Caco-2 (cell line): ENCODE measurements around the gene CAMKK1. TPM values are rescaled to one million over a fixed set of nuclear protein-coding genes. Genes with fewer than 3 reads are reported as not detected.

Experiments used
- BruUV-seq: library from RNA; stranded (reverse); fragments of 400-500 nt; replicated peaks from 2 replicates; lab custom pipeline; 2021; lab: Mats Ljungman, UMichigan
- CTCF ChIA-PET: fragments of 300-600 bp; sonication (Branson Sonifier 250); formaldehyde crosslinking; loops from one replicate; lab custom pipeline; 2022; ENCODE audit warnings: antibody characterized with exemption; lab: Charles Lee
- POLR2A ChIA-PET: fragments of 300-600 bp; sonication (Branson Sonifier 250); formaldehyde crosslinking; loops from one replicate; lab custom pipeline; 2022; ENCODE audit warnings: antibody characterized with exemption; lab: Charles Lee
- DNase-seq, 2 experiments: peaks; one replicate each; pipeline versions ENCODE4 v3.0.0 to v3.0.0-alpha.2; 2020 to 2022
- H3K27me3 ChIP-seq: replicated peaks from 2 replicates; pipeline ENCODE4 v1.6.0; 2011; ENCODE audit warnings: low read length; ENCODE audit not compliant: control insufficient read depth, insufficient read depth
- H3K36me3 ChIP-seq: 2 replicates; pipeline ENCODE4 v1.5.1; 2011; ENCODE audit warnings: low read length; ENCODE audit not compliant: control insufficient read depth, insufficient read depth
- H3K4me1 ChIP-seq: fragments of 250-450 bp; sonication (Bioruptor Pico); 2 replicates; pipeline ENCODE4 v1.5.1; 2020; ENCODE audit warnings: mild to moderate bottlenecking
- H3K4me3 ChIP-seq: 2 replicates; pipeline ENCODE4 v1.5.1; 2011; ENCODE audit warnings: low read depth, mild to moderate bottlenecking, control low read depth, low read length
- H3K9me3 ChIP-seq: fragments of 250-450 bp; sonication (Bioruptor Pico); 2 replicates; pipeline ENCODE4 v1.5.1; 2020; ENCODE audit warnings: mild to moderate bottlenecking, moderate library complexity
- H3K27ac Mint-ChIP-seq: one replicate; pipeline ENCODE4 v1.8.0; 2022; ENCODE audit warnings: mixed read lengths; ENCODE audit not compliant: unreplicated experiment
- H3K27me3 Mint-ChIP-seq: one replicate; pipeline ENCODE4 v1.8.0; 2022; ENCODE audit warnings: mixed read lengths; ENCODE audit not compliant: insufficient read depth, unreplicated experiment
- H3K36me3 Mint-ChIP-seq: one replicate; pipeline ENCODE4 v1.8.0; 2022; ENCODE audit warnings: mild to moderate bottlenecking, mixed read lengths; ENCODE audit not compliant: insufficient read depth, unreplicated experiment
- H3K4me1 Mint-ChIP-seq: one replicate; pipeline ENCODE4 v1.8.0; 2022; ENCODE audit warnings: low read depth, mixed read lengths; ENCODE audit not compliant: unreplicated experiment
- H3K4me3 Mint-ChIP-seq: one replicate; pipeline ENCODE4 v1.8.0; 2022; ENCODE audit warnings: mild to moderate bottlenecking, moderate library complexity, mixed read lengths; ENCODE audit not compliant: unreplicated experiment
- H3K9me3 Mint-ChIP-seq: one replicate; pipeline ENCODE4 v1.8.0; 2022; ENCODE audit warnings: mixed read lengths; ENCODE audit not compliant: unreplicated experiment
- intact Hi-C: fragments of 100-400 bp; cut with micrococcal nuclease; formaldehyde crosslinking; loops from one replicate; pipeline ENCODE4 v1.10.0; 2022; ENCODE audit not compliant: unreplicated experiment
- total RNA-seq: library from RNA; stranded (reverse); gene quantifications from 2 replicates; pipeline ENCODE4 v1.2.3, GENCODE V29; 2022
- TF ChIP-seq, protein P1 (sequence below), 2 experiments: fragments of 200-600 bp in 1 of 2; IDR thresholded peaks; 1 replicate in 1 of 2; 2 replicates in 1 of 2; pipeline versions ENCODE4 v1.5.1 to v1.8.0; 2011 to 2022; ENCODE audit warnings: antibody characterized with exemption in 1 of 2, control low read depth in 1 of 2, inconsistent platforms in 1 of 2, low read depth in 1 of 2, low read length in 1 of 2, mild to moderate bottlenecking in 1 of 2, moderate library complexity in 1 of 2; ENCODE audit not compliant: insufficient read depth in 1 of 2, severe bottlenecking in 1 of 2, unreplicated experiment in 1 of 2

Gene CAMKK1
- total RNA-seq, 1 experiment from 2014 or later, result 1.9 TPM

DNA sequence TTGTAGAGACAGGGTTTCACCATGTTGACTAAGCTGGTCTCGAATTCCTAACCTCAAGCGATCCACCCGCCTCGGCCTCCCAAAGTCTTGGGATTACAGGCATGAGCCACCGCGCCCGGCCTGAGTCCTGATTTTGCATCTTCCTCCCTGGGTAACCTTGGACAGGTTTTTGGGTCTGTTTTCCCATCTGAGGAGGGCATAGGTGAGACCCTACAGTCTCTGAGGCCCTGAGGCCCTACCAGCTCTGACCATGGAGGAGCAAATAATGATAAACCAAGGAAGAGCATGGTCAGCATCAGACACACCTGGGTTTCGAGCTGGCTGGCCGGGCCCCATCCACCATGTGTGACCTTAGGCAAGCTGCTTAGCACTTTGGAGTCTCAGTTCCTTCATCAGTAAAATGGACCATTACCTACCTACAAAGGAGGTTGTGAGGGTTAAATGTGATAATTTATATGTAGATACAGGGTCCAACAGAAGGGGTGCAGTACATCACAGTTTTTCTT is 45.6 kb downstream of the CAMKK1 start:
- TF ChIP-seq, protein P1, sequence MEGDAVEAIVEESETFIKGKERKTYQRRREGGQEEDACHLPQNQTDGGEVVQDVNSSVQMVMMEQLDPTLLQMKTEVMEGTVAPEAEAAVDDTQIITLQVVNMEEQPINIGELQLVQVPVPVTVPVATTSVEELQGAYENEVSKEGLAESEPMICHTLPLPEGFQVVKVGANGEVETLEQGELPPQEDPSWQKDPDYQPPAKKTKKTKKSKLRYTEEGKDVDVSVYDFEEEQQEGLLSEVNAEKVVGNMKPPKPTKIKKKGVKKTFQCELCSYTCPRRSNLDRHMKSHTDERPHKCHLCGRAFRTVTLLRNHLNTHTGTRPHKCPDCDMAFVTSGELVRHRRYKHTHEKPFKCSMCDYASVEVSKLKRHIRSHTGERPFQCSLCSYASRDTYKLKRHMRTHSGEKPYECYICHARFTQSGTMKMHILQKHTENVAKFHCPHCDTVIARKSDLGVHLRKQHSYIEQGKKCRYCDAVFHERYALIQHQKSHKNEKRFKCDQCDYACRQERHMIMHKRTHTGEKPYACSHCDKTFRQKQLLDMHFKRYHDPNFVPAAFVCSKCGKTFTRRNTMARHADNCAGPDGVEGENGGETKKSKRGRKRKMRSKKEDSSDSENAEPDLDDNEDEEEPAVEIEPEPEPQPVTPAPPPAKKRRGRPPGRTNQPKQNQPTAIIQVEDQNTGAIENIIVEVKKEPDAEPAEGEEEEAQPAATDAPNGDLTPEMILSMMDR (IDR thresholded peaks at IDR 0.05; ENCODE audit: insufficient read depth in 1 of 2, low read depth in 1 of 2, low read length in 1 of 2, severe bottlenecking in 1 of 2, unreplicated experiment in 1 of 2), result no peak
- CTCF ChIA-PET, result interaction anchor here (1.4 to 1.7 kb wide), 2 partner anchors 9 to 110 kb away, joined by 4 to 7 read pairs; no protein-coding TSS in a partner anchor
- no peak for DNase-seq
- Mint-ChIP-seq H3K9me3 (no peaks in the 10 kb centered on the region), H3K4me1 (no peaks in the 10 kb centered on the region), H3K4me3 (no peak overlapping the region), H3K36me3 (peaks cover 15% of the 10 kb centered on the region), H3K27me3 (no peaks in the 10 kb centered on the region), H3K27ac (no peak overlapping the region)
- no TSS peak for BruUV-seq
- Histone ChIP-seq H3K4me1 (0 out of 2 replicates have a peak, but pooled peaks cover 3% of the 10 kb centered on the region), H3K36me3 (no peaks in the 10 kb centered on the region), H3K4me3 (no peak overlapping the region), H3K9me3 (no peaks in the 10 kb centered on the region), H3K27me3 (no peaks in the 10 kb centered on the region)
- intact Hi-C loops, result no loop called here
- POLR2A ChIA-PET, result no interaction called here

- no peaks in the 10 kb centered on the region for H3K27me3 ChIP-seq
- no TSS peak for BruUV-seq
- CTCF ChIA-PET, result interaction anchor here (0.5 to 1.7 kb wide), 9 partner anchors 9 to 374 kb away, joined by 3 to 11 read pairs (median 4); partner anchors contain the start of gene CAMKK1
- POLR2A ChIA-PET, result interaction anchor here (0.6 kb wide), 3 partner anchors 8 to 278 kb away, joined by 3 to 5 read pairs (median 4); no protein-coding TSS in a partner anchor
- Mint-ChIP-seq H3K9me3 (no peaks in the 10 kb centered on the region), H3K27me3 (no peaks in the 10 kb centered on the region), H3K36me3 (peaks cover 15% of the 10 kb centered on the region), H3K4me3 (peak overlapping the region; percentile 80), H3K4me1 (no peaks in the 10 kb centered on the region), H3K27ac (no peak overlapping the region)
- H3K4me3 ChIP-seq, result no peak overlapping the region
- intact Hi-C loops, result no loop called here
- DNase-seq, result no peak
- TF ChIP-seq, protein P1 (IDR thresholded peaks at IDR 0.05; ENCODE audit: insufficient read depth in 1 of 2, low read depth in 1 of 2, low read length in 1 of 2, severe bottlenecking in 1 of 2, unreplicated experiment in 1 of 2), result no peak
- H3K9me3 ChIP-seq, result no peaks in the 10 kb centered on the region
- H3K4me1 ChIP-seq, result 0 out of 2 replicates have a peak, but pooled peaks cover 3% of the 10 kb centered on the region
- no peaks in the 10 kb centered on the region for H3K36me3 ChIP-seq
Observed at GRCh38 chr17:3846437-3847164, 46.3 kb downstream of the CAMKK1 start.

GRCh38 chr17:3845621-3846436 is 47.0 kb downstream of the CAMKK1 start, which contains the start of gene NCBP3:
TSS of gene NCBP3 (minus strand) at chr17:3846246. CDS start at chr17:3846223, 23 bp downstream.
- peak; percentile 75 to 85 for DNase-seq
- TF ChIP-seq, protein P1 (IDR thresholded peaks at IDR 0.05; ENCODE audit: insufficient read depth in 1 of 2, low read depth in 1 of 2, low read length in 1 of 2, severe bottlenecking in 1 of 2, unreplicated experiment in 1 of 2), result peak; percentile 66 to 73
- H3K36me3 Mint-ChIP-seq, result peaks cover 22% of the 10 kb centered on the region
- no peaks in the 10 kb centered on the region for H3K4me1 Mint-ChIP-seq
- no peak within 1 kb of the TSS for H3K27ac Mint-ChIP-seq
- H3K27me3 Mint-ChIP-seq, result no peaks in the 10 kb centered on the region
- H3K27me3 ChIP-seq, result no peaks in the 10 kb centered on the region
- no peaks in the 10 kb centered on the region for H3K9me3 Mint-ChIP-seq
- H3K36me3 ChIP-seq, result no peaks in the 10 kb centered on the region
- ChIA-PET CTCF (interaction anchor here (0.5 to 1.7 kb wide), 11 partner anchors 8 to 373 kb away, joined by 3 to 11 read pairs (median 4); partner anchors contain the start of gene CAMKK1), POLR2A (interaction anchor here (0.6 to 0.7 kb wide), 4 partner anchors 8 to 279 kb away, joined by 3 to 5 read pairs (median 4); no protein-coding TSS in a partner anchor)
- intact Hi-C loops, result no loop called here
- 0 out of 2 replicates have a peak, but pooled peaks cover 3% of the 10 kb centered on the region for H3K4me1 ChIP-seq
- no TSS peak for BruUV-seq
- H3K4me3 ChIP-seq, result peak within 1 kb of the TSS; percentile 70
- peak within 1 kb of the TSS; percentile 80 for H3K4me3 Mint-ChIP-seq
- no peaks in the 10 kb centered on the region for H3K9me3 ChIP-seq
